Memory B cell (primary cell): ENCODE measurements around the gene KRT33B.
A peak's percentile ranks its signal among the peaks of the same experiment; 100 is the strongest.

ENCODE experiments used
- ATAC-seq: fragments of 150-1000 bp; cut with Tn5 transposase; 2 replicates; pipeline ENCODE4 v1.10.0; 2021; ENCODE audit warnings: low read depth, mild to moderate bottlenecking, moderate library complexity
- DNase-seq, 2 donors: peaks; one replicate each; pipeline ENCODE4 v3.0.0; 2022; ENCODE audit warnings: low spot score in 2 of 2
- H3K27ac Mint-ChIP-seq: one replicate; pipeline ENCODE4 v1.8.0; 2022; ENCODE audit warnings: mild to moderate bottlenecking, moderate library complexity, mixed read lengths
- H3K27me3 Mint-ChIP-seq: one replicate; pipeline ENCODE4 v1.8.0; 2022; ENCODE audit warnings: mixed read lengths
- H3K36me3 Mint-ChIP-seq: one replicate; pipeline ENCODE4 v1.8.0; 2022; ENCODE audit warnings: mild to moderate bottlenecking, mixed read lengths
- H3K4me1 Mint-ChIP-seq: one replicate; pipeline ENCODE4 v1.8.0; 2022; ENCODE audit warnings: mixed read lengths
- H3K4me3 Mint-ChIP-seq: one replicate; pipeline ENCODE4 v1.8.0; 2022; ENCODE audit warnings: mild to moderate bottlenecking, moderate library complexity, mixed read lengths
- H3K9me3 Mint-ChIP-seq: one replicate; pipeline ENCODE4 v1.8.0; 2022; ENCODE audit warnings: mixed read lengths

The KRT33B gene

GRCh38 chr17:41331606-41332005 lies 38.0 kb downstream of the KRT33B start:
- Mint-ChIP-seq H3K9me3 (no peaks in the 10 kb centered on the region), H3K4me3 (no peak overlapping the region), H3K27ac (no peak overlapping the region), H3K36me3 (no peaks in the 10 kb centered on the region), H3K27me3 (peaks cover 9% of the 10 kb centered on the region), H3K4me1 (peaks cover 5% of the 10 kb centered on the region)
- no peak for ATAC-seq
- no peak for DNase-seq

- Mint-ChIP-seq H3K4me1 (peaks cover 2% of the 10 kb centered on the region), H3K9me3 (no peaks in the 10 kb centered on the region), H3K27me3 (peaks cover 7% of the 10 kb centered on the region), H3K36me3 (no peaks in the 10 kb centered on the region), H3K4me3 (no peak overlapping the region), H3K27ac (no peak overlapping the region)
- ATAC-seq (no peak), DNase-seq (no peak)
Measured at GRCh38 chr17:41329279-41329948, 40.2 kb downstream of the KRT33B start.

GRCh38 chr17:41328207-41328606 lies 41.4 kb downstream of the KRT33B start:
- H3K4me3 Mint-ChIP-seq = no peak overlapping the region
- no peaks in the 10 kb centered on the region for H3K36me3 Mint-ChIP-seq
- no peak overlapping the region for H3K27ac Mint-ChIP-seq
- no peak for DNase-seq
- H3K9me3 Mint-ChIP-seq = no peaks in the 10 kb centered on the region
- H3K27me3 Mint-ChIP-seq = peaks cover 5% of the 10 kb centered on the region
- no peaks in the 10 kb centered on the region for H3K4me1 Mint-ChIP-seq
- ATAC-seq = no peak

GRCh38 chr17:41327411-41328120 lies 42.0 kb downstream of the KRT33B start:
- DNase-seq = no peak
- Mint-ChIP-seq H3K36me3 (no peaks in the 10 kb centered on the region), H3K27me3 (peaks cover 3% of the 10 kb centered on the region), H3K9me3 (no peaks in the 10 kb centered on the region), H3K4me1 (peaks cover 3% of the 10 kb centered on the region), H3K27ac (no peak overlapping the region), H3K4me3 (no peak overlapping the region)
- ATAC-seq = no peak

GRCh38 chr17:41326173-41327145 lies 43.2 kb downstream of the KRT33B start:
- ATAC-seq (no peak), DNase-seq (no peak)
- no peaks in the 10 kb centered on the region for H3K36me3 Mint-ChIP-seq
- H3K9me3 Mint-ChIP-seq = no peaks in the 10 kb centered on the region
- peaks cover 4% of the 10 kb centered on the region for H3K4me1 Mint-ChIP-seq
- H3K27me3 Mint-ChIP-seq = peaks cover 2% of the 10 kb centered on the region
- no peak overlapping the region for H3K27ac Mint-ChIP-seq
- no peak overlapping the region for H3K4me3 Mint-ChIP-seq

- Mint-ChIP-seq H3K36me3 (no peaks in the 10 kb centered on the region), H3K9me3 (peaks cover under 1% of the 10 kb centered on the region), H3K4me3 (no peak overlapping the region), H3K27me3 (peaks cover 2% of the 10 kb centered on the region), H3K27ac (no peak overlapping the region), H3K4me1 (peaks cover 4% of the 10 kb centered on the region)
- ATAC-seq = no peak
- no peak for DNase-seq
Measured at GRCh38 chr17:41325611-41326010, 44.0 kb downstream of the KRT33B start.

- ATAC-seq (no peak), DNase-seq (no peak)
- Mint-ChIP-seq H3K36me3 (no peaks in the 10 kb centered on the region), H3K4me3 (no peak overlapping the region), H3K27ac (no peak overlapping the region), H3K4me1 (peaks cover 4% of the 10 kb centered on the region), H3K27me3 (peaks cover 2% of the 10 kb centered on the region), H3K9me3 (peaks cover 2% of the 10 kb centered on the region)
Measured at GRCh38 chr17:41325126-41325525, 44.5 kb downstream of the KRT33B start.

GRCh38 chr17:41324180-41325075 lies 45.2 kb downstream of the KRT33B start:
- H3K36me3 Mint-ChIP-seq = peaks cover 2% of the 10 kb centered on the region
- DNase-seq (no peak), ATAC-seq (no peak)
- H3K27ac Mint-ChIP-seq = no peak overlapping the region
- H3K9me3 Mint-ChIP-seq = peaks cover 6% of the 10 kb centered on the region
- no peak overlapping the region for H3K4me3 Mint-ChIP-seq
- peaks cover 2% of the 10 kb centered on the region for H3K27me3 Mint-ChIP-seq
- peaks cover 7% of the 10 kb centered on the region for H3K4me1 Mint-ChIP-seq

GRCh38 chr17:41322903-41323895 lies 46.4 kb downstream of the KRT33B start:
- H3K27me3 Mint-ChIP-seq = peaks cover 2% of the 10 kb centered on the region
- peaks cover 2% of the 10 kb centered on the region for H3K36me3 Mint-ChIP-seq
- no peak overlapping the region for H3K27ac Mint-ChIP-seq
- H3K9me3 Mint-ChIP-seq = peaks cover 8% of the 10 kb centered on the region
- no peak for ATAC-seq
- DNase-seq = no peak
- H3K4me3 Mint-ChIP-seq = no peak overlapping the region
- H3K4me1 Mint-ChIP-seq = peaks cover 7% of the 10 kb centered on the region

GRCh38 chr17:41322094-41322902 lies 47.3 kb downstream of the KRT33B start:
- ATAC-seq = peak; percentile 65
- H3K36me3 Mint-ChIP-seq = peaks cover 2% of the 10 kb centered on the region
- peak in 1 of 2 donors; percentile 27 for DNase-seq
- peaks cover 8% of the 10 kb centered on the region for H3K9me3 Mint-ChIP-seq
- H3K27me3 Mint-ChIP-seq = peaks cover 2% of the 10 kb centered on the region
- H3K27ac Mint-ChIP-seq = no peak overlapping the region
- no peak overlapping the region for H3K4me3 Mint-ChIP-seq
- H3K4me1 Mint-ChIP-seq = peaks cover 7% of the 10 kb centered on the region

- peaks cover 7% of the 10 kb centered on the region for H3K4me1 Mint-ChIP-seq
- H3K27me3 Mint-ChIP-seq = peaks cover 4% of the 10 kb centered on the region
- H3K27ac Mint-ChIP-seq = no peak overlapping the region
- no peak for ATAC-seq
- peaks cover 8% of the 10 kb centered on the region for H3K9me3 Mint-ChIP-seq
- DNase-seq = no peak
- H3K36me3 Mint-ChIP-seq = peaks cover 2% of the 10 kb centered on the region
- no peak overlapping the region for H3K4me3 Mint-ChIP-seq
Measured at GRCh38 chr17:41318231-41318630, 51.4 kb downstream of the KRT33B start.
